ENCODE measurements around the gene OR6S1.
"Not testable (repeated sequence)": the region's sequence is repeated elsewhere in the genome, so short reads cannot be mapped to it uniquely, and the experiment has no call there.

Gene OR6S1

GRCh38 chr14:20631023-20631879 lies 10.2 kb downstream of the OR6S1 start:
- DNase-seq (ENCODE audit: low read depth), result no peak

GRCh38 chr14:20630340-20631022 lies 11.0 kb downstream of the OR6S1 start:
- no peak for DNase-seq (ENCODE audit: low read depth)

- no peak for DNase-seq (ENCODE audit: low read depth)
These were observed 13.2 kb downstream of the OR6S1 start for GRCh38 chr14:20628063-20628854.

- no peak for DNase-seq (ENCODE audit: low read depth)
These were observed 14.0 kb downstream of the OR6S1 start for GRCh38 chr14:20627346-20628027.

- DNase-seq (ENCODE audit: low read depth), result no peak
These were observed 15.2 kb downstream of the OR6S1 start for GRCh38 chr14:20626274-20626673.

- DNase-seq (ENCODE audit: low read depth), result no peak
These were observed 16.9 kb downstream of the OR6S1 start for GRCh38 chr14:20624495-20625070.

- DNase-seq (ENCODE audit: low read depth), result no peak
These were observed 17.7 kb downstream of the OR6S1 start for GRCh38 chr14:20623798-20624197.

GRCh38 chr14:20622816-20623291 lies 18.6 kb downstream of the OR6S1 start:
- no peak for DNase-seq (ENCODE audit: low read depth)

GRCh38 chr14:20620798-20621478 lies 20.6 kb downstream of the OR6S1 start:
- no peak for DNase-seq (ENCODE audit: low read depth)

- DNase-seq (ENCODE audit: low read depth), result not testable (repeated sequence)
These were observed 21.8 kb downstream of the OR6S1 start for GRCh38 chr14:20619688-20620087.

GRCh38 chr14:20618271-20618749 lies 23.2 kb downstream of the OR6S1 start:
- no peak for DNase-seq (ENCODE audit: low read depth)

- DNase-seq (ENCODE audit: low read depth), result no peak
These were observed 24.1 kb downstream of the OR6S1 start for GRCh38 chr14:20617138-20618003.

GRCh38 chr14:20615996-20616395 lies 25.5 kb downstream of the OR6S1 start:
- DNase-seq (ENCODE audit: low read depth), result no peak

GRCh38 chr14:20614038-20614840 lies 27.3 kb downstream of the OR6S1 start:
- no peak for DNase-seq (ENCODE audit: low read depth)

GRCh38 chr14:20613094-20614037 lies 28.1 kb downstream of the OR6S1 start:
- no peak for DNase-seq (ENCODE audit: low read depth)

GRCh38 chr14:20612403-20612802 lies 29.1 kb downstream of the OR6S1 start:
- DNase-seq (ENCODE audit: low read depth), result no peak

- no peak for DNase-seq (ENCODE audit: low read depth)
These were observed 30.2 kb downstream of the OR6S1 start for GRCh38 chr14:20611277-20611676.

Data from stimulated activated CD8-positive, alpha-beta memory T cell treated with anti-CD3 and anti-CD28 coated beads, Interleukin-15, amount 100 ng/mL, for 24 hours (primary cell).